Stimulated activated naive CD8-positive, alpha-beta T cell treated with anti-CD3 and anti-CD28 coated beads, Interleukin-15, Interleukin-2, amounts not matched to agents 100 U/mL and 50 U/mL, for 24 hours (primary cell): ENCODE results near the gene FAM193B.

ENCODE experiments used
- ATAC-seq: fragments of 150-1000 bp; cut with Tn5 transposase; one replicate; pipeline ENCODE4 v1.10.0; 2021
- DNase-seq: peaks from one replicate; pipeline ENCODE4 v3.0.0; 2021

Gene FAM193B

DNA sequence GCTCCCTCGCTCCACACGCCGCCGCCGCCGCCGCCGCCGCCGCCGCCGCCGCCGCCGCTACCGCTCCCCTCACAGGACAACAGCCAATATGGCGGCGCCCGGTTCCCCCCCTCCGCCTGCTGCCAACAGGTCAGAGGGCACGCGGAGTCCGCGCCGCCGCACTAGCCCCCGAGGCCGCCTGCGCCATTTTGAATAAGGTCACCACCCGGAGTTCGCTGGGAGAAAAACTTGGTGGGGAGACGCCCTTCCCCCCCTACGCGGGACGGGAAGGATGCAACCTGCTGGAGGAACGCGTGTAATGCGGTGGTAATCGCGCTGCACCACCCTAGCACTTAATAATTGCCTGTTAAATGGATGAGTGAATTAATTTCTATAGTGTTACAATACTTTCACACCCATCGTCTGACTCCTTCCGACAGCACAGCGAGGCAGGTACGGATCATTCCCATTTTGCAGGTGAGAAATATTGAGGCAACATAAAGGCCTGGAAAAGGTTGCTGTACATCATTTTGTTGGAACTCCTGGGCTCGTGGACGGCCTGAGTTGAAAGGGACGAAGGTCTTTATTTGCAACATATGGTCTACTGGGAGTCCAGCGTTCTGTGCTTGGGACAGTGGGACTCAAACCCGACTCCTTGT is at the start of gene FAM193B:
Gene FAM193B (minus strand): TSS at position 90 of the 638 bp plus-strand sequence. CDS start 105 bp downstream, outside the sequence.
- ATAC-seq: peak; percentile 95

GRCh38 chr5:177604116-177604521 is 49.8 kb upstream of the FAM193B start:
- ATAC-seq: no peak
- no peak for DNase-seq

More for the DNA sequence above, at the start of gene FAM193B:
- DNase-seq: peak; percentile 96

DNA sequence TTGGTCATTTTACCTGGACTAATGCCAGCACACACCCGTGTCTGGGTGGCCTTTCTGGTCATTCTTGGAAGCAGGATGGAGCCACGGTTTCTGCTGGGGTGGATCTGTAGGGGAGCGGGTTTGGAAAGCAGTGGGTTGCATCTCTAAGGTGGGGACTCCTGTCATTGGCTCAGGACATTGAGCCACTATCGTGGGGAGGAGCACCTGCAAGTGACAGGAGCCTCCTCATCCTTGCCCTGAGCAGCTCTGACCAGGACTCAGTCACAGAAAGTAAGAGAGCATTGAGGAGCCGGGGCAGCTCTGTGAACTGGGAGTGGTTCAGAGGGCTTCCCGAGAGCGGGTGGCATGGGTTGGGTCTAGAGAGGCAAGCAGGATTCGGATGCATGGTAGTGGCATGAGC is 49.3 kb upstream of the FAM193B start:
- ATAC-seq: no peak
- DNase-seq: no peak

GRCh38 chr5:177602458-177602830 is 48.1 kb upstream of the FAM193B start:
- DNase-seq: no peak
- no peak for ATAC-seq

DNA sequence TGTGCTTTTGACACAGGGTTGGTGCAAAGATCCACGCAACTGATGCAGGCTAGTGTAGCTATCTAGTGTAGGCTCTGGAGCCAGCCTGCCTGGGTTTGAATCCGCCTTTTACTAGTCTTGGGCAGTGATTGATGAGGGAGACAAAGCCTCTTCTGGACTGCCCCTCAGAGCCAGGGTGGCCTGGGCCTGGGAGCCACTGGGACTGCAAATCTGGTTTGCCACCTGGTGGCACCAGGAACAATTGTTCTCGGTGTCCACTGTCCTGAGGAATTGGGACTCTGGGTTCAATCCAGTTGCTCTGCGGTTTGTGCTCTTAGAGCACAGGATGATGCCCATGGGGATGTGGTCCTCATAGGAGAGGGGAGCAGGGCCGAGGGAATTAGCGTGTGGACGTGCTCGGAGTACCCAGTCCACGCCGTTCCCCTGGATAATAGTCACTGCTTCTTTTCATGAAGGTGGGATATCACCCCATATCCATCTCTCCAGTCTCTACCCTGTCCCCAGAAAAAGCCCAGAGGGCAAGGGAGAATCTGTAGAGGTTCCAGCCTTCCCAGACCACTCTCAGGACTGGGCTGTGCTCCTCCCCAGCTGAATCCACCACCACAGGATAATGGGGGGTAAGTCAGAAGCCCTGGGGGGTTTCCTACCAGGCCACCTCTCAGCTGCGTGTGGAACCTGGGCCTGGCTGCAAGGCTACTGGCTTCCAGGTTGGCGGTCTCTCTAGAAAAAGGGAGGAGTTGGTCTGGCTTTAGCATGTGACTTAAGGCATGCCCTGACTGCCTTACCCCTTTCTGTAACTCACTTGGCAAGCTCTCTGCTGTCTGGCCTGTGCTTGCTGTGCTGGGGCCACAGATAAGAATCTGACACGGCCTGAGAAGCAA is 47.5 kb upstream of the FAM193B start:
- ATAC-seq (no peak), DNase-seq (no peak)

GRCh38 chr5:177601126-177601525 is 46.8 kb upstream of the FAM193B start:
- DNase-seq (no peak), ATAC-seq (no peak)

DNA sequence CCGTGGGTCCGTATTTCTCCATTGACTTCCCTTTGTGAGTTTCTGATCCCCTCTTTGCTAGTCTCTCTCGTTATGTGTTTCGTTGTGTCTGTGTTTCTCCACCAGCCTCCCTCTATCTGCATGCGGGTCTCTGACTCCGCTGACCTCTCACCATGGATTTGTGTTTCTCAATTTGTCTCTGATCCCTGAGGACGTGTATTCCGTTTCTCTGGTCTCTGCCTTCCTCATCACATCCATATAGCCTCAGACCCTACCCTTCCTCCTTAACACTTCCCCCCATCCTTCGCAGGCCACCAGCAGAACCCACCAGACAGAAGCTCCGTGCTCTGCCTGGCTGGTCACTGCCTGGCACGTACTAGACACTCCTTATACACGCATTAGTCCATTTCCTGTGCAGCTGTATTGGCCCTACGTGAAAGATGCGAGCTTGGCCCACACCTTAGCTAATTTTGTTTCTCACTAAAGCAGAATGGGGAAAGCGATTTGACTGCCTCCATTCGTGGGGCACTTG is 46.2 kb upstream of the FAM193B start:
- ATAC-seq: peak; percentile 0
- no peak for DNase-seq

DNA sequence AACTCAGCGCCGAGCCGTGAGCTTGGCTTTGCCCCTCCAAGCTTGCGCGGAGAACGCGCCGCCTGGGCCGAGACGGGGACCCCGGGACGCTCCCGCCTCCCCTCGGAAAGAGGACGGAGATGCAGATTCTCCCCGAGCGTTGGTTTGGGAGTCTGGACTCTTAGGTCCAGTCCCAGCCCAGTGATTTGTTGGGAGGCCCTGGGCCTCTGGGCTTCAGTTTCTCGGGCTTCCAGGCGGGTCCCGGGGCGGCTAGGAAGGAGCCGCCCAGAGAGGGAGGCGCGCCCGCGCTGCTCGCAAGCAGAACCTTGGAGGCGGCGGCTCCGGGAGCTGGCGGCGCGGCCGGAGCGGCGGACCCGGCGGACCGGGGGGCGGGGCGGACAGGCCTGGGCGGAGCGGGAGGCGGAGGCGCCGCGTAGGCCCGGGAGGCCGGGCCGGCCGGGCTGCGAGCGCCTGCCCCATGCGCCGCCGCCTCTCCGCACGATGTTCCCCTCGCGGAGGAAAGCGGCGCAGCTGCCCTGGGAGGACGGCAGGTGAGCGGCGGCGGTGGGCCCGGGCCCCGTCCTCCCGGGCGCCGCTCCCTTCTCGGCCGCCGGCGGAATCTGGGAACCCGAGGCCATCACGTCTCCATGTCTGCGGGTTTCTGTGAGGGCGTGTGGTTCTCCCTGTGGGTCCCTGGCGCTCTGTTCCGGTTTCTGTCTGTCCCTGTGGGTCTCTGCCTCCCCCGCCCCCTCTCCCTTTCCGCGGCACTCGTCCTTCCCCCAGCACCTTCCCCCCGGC is 45.6 kb upstream of the FAM193B start, which contains the start of gene B4GALT7:
Gene B4GALT7 (plus strand): TSS at position 402 of the 777 bp plus-strand sequence. CDS start 79 bp downstream, at position 481.
- ATAC-seq: peak; percentile 93

DNA sequence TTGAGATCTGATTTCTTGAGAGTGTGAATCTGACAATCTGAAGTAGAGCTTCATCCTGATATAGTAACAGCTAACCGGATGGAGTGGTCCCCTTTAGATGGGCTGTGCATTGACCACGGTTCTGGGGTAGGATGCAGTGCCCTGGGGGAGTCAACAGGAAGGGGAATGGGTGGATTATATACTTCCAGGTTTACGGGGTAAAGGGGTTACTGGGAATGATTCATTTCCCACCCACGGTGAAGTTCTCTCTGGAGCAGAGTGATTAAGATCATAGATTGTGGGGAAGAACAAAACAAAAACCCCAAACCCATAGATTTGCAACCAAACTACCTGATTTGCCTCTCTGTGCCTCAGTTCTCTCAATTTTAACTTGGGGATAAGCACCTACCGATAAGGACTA is 44.1 kb upstream of the FAM193B start:
- DNase-seq (no peak), ATAC-seq (no peak)

More for the DNA sequence above, 45.6 kb upstream of the FAM193B start, which contains the start of gene B4GALT7:
- DNase-seq: peak; percentile 94

DNA sequence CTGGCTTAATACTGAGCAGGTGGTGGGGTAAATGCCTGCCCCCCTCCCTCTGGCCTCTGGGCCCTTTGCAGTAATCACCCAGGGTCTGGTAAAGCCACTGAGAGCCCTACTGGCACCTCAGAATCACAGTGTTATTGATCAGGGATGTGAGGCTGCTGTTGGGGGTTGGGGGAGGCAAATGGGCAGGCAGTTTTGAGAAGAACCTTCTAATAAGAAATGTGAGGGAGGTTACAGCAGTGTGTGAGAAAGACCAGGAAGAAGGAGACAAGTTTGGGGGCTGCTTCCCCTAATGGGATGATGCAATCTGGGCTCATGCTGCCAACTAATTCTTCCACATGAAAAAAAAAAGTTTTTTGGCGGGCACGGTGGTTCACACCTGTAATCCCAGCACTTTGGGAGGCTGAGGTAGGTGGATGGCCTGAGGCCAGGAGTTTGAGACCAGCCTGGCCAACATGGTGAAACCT is 42.4 kb upstream of the FAM193B start:
- ATAC-seq (no peak), DNase-seq (no peak)

- no peak for ATAC-seq
- DNase-seq: no peak
Measured at GRCh38 chr5:177595991-177596774, 41.8 kb upstream of the FAM193B start.

GRCh38 chr5:177595026-177595585 is 40.7 kb upstream of the FAM193B start:
- DNase-seq (no peak), ATAC-seq (no peak)

- DNase-seq (no peak), ATAC-seq (no peak)
Measured at GRCh38 chr5:177594071-177594470, 39.7 kb upstream of the FAM193B start.

DNA sequence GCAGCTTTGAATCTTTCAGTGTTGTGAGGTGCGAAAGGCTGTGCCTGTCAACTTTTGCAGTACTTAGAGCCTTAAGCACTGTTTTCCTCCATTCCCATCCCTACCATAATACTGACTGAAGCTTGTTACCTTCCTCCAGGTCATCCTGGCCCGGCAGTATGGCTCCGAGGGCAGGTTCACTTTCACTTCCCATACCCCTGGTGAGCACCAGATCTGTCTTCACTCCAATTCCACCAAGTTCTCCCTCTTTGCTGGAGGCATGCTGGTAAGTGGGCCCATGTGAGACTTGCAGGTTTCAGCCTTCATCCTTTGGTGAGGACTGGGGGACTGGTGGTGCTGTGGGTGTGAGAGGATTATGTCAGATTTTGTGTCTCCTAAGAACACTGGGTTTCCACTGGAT is 39.1 kb upstream of the FAM193B start:
- ATAC-seq (no peak), DNase-seq (no peak)

DNA sequence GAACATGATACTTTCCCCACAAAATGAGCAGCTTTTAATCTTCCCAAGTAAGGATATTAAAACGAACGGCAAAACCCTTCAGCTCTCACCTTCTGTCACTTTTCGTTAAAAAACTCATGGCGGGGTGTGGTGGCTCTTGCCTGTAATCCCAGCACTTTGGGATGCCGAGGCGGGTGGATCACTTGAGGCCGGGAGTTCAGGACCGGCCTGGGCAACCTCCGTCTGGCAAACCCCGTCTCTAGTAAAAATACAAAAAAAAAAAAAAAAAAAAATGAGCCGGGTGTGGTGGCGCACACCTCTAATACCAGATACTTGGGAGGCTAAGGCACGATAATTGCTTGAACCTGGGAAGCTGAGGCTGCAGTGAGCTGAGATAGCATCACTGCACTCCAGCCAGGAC is 38.5 kb upstream of the FAM193B start:
- DNase-seq: no peak
- ATAC-seq: no peak

GRCh38 chr5:177592010-177592834 is 37.9 kb upstream of the FAM193B start, which contains the start of gene TMED9:
Gene TMED9 (plus strand): TSS chr5:177592203. CDS start chr5:177592215, 12 bp downstream.
- DNase-seq (peak; percentile 90), ATAC-seq (peak; percentile 95)

GRCh38 chr5:177591690-177592009 is 37.3 kb upstream of the FAM193B start:
- DNase-seq: no peak
- ATAC-seq: no peak

DNA sequence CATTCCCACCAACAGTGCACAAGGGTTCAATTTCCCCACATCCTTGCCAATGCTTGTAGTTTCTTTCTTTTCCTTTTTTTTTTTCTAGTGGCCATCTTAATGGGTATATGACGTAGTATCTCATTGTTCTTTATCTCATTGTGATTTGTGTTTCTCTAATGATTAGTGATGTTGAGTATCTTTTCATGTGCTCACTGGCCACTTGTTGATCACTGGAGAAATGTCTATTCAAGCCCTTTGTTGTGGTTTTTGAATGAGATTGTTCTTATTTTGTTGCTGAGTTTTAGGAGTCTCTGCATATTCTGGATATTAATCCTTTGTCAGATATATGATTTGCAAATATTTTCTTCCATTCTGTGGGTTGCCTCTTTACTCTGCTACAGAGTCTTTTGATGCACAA is 36.0 kb upstream of the FAM193B start:
- no peak for ATAC-seq
- DNase-seq: no peak

- ATAC-seq: peak; percentile 4
- no peak for DNase-seq
Measured at GRCh38 chr5:177588413-177588909, 34.1 kb upstream of the FAM193B start.

DNA sequence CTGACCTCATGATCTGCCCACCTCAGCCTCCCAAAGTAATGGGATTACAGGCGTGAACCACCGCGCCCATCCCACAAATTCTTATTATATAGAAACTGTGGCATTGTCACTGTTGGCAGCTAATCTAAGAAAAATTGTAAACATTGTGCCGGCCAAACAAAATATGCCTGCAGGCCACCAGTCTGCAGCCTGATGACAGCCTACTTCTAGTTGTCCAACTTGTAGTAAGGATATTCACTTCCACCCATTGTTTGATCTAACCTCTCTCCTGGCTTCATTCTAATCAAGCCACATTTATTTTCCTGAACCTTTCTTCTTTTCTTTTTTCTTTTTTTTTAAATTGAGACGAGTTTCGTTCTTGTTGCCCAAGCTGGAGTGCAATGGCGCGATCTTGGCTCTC is 24.0 kb upstream of the FAM193B start:
- DNase-seq (no peak), ATAC-seq (no peak)
